HG03159 (cell line): Measurements from ENCODE around the gene CRELD2.

Experiments used
- ATAC-seq: cut with Tn5 transposase; IDR thresholded peaks from one replicate; pipeline ENCODE4 v1.9.1; 2021; ENCODE audit warnings: mild to moderate bottlenecking, moderate library complexity; ENCODE audit not compliant: unreplicated experiment

Gene CRELD2

GRCh38 chr22:49917974-49918910 is at the start of gene CRELD2, which contains the start of gene ALG12:
Gene CRELD2, plus strand, starts transcription at chr22:49918634. Its CDS starts 136 bp downstream, at chr22:49918770.
Gene ALG12, minus strand, starts transcription at chr22:49918438. Its CDS starts 4,673 bp downstream, at chr22:49913765.
- peak; percentile 83 for ATAC-seq

GRCh38 chr22:49869086-49869830 is 49.2 kb upstream of the CRELD2 start:
- ATAC-seq: no peak

GRCh38 chr22:49869845-49870712 is 48.4 kb upstream of the CRELD2 start:
- no peak for ATAC-seq

- no peak for ATAC-seq
Observed at GRCh38 chr22:49871482-49871881, 47.0 kb upstream of the CRELD2 start.

GRCh38 chr22:49872347-49872746 is 46.1 kb upstream of the CRELD2 start:
- no peak for ATAC-seq

GRCh38 chr22:49873228-49873940 is 45.0 kb upstream of the CRELD2 start:
- ATAC-seq: no peak

GRCh38 chr22:49877642-49878041 is 40.8 kb upstream of the CRELD2 start:
- ATAC-seq: no peak

- no peak for ATAC-seq
Observed at GRCh38 chr22:49878206-49878605, 40.2 kb upstream of the CRELD2 start.

- no peak for ATAC-seq
Observed at GRCh38 chr22:49879871-49880270, 38.6 kb upstream of the CRELD2 start.

- no peak for ATAC-seq
Observed at GRCh38 chr22:49880281-49880680, 38.2 kb upstream of the CRELD2 start.

GRCh38 chr22:49881856-49882255 is 36.6 kb upstream of the CRELD2 start:
- ATAC-seq: no peak

- ATAC-seq: no peak
Observed at GRCh38 chr22:49882519-49883293, 35.7 kb upstream of the CRELD2 start.

- ATAC-seq: no peak
Observed at GRCh38 chr22:49883294-49883640, 35.2 kb upstream of the CRELD2 start.

- no peak for ATAC-seq
Observed at GRCh38 chr22:49884075-49884474, 34.4 kb upstream of the CRELD2 start.

- ATAC-seq: no peak
Observed at GRCh38 chr22:49884503-49885260, 33.8 kb upstream of the CRELD2 start.

GRCh38 chr22:49885281-49885680 is 33.2 kb upstream of the CRELD2 start:
- ATAC-seq: no peak

GRCh38 chr22:49885881-49886280 is 32.6 kb upstream of the CRELD2 start:
- ATAC-seq: no peak

- no peak for ATAC-seq
Observed at GRCh38 chr22:49886346-49887063, 31.9 kb upstream of the CRELD2 start.
